Anterior cingulate cortex (tissue), 58 donors: ENCODE measurements around the gene SUPT5H.
A peak's percentile ranks its signal among the peaks of the same experiment; 100 is the strongest.
"Not testable (repeated sequence)": the region's sequence is repeated elsewhere in the genome, so short reads cannot be mapped to it uniquely, and the experiment has no call there.

Experiments used
- DNase-seq, 58 donors: peaks; one replicate each; lab custom pipeline; 2025; lab: John Stamatoyannopoulos, UW

Gene SUPT5H

DNA sequence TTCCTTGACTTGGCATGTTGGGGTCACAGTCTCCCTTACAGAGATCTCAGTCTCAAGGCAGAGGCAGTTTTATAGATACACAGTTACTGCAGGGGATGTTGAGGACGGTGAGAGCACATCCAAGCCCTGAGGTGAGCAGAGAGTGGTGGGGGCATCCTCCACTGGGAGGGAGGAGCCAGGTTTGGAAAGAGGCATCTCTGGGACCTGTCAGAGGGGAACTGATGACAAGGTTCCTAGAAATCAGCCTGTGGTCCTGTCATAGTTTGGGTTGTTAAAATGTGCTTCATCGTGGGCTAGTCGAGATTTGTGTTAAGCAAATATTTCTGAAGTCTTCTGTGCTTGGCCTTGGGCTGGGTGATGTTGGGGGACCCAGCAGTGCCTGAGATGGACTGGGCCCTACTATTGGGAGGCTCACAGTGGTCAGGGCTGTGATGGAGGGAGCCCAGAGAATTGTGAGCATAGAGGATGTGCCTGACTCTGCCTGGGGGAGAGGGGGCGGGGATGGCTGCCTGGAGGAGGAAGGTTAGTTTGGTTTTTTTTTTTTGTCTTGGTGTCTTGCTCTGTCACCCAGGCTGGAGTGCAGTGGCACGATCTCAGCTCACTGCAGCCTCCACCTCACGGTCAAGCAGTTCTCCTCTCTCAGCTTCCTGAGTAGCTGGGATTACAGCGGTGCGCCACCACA, 3.9 kb downstream of the SUPT5H start:
- no peak for DNase-seq

DNA sequence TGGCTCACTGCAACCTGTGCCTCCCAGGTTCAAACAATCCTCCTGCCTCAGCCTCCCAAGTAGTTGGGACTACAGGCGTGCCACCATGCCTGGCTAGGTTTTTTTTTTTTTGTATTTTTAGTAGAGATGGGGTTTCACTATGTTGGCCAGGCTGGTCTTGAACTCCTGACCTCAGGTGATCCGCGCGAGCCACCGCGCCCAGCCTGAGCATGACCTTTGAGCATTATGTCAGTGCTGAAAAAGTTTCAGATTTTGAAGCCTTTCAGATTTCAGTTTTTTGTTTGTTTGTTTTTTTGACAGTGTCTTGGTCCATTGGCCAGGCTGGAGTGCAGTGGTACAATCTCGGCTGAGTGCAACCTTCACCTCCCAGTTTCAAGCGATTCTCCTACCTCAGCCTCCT, 5.9 kb downstream of the SUPT5H start:
- not testable (repeated sequence) for DNase-seq

DNA sequence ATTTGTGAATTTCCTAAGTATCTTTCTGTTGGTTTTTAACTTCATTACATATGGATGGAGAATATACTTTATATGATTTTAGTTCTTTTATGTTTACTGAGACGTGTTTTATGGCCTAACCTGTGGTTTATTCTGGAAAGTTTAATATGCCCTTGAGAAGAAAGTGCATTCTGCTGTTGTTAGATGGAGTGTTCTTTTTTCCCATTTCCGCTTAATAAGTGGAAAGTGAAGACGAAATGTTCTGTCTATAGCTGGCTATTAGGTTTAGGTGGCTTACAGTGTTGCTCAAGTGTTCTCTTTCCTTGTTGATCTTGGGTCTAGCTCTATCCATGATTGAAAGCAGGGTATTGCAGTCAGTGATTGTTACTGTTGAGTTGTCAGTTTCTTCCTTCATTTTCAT, 18.0 kb downstream of the SUPT5H start:
- no peak for DNase-seq

DNA sequence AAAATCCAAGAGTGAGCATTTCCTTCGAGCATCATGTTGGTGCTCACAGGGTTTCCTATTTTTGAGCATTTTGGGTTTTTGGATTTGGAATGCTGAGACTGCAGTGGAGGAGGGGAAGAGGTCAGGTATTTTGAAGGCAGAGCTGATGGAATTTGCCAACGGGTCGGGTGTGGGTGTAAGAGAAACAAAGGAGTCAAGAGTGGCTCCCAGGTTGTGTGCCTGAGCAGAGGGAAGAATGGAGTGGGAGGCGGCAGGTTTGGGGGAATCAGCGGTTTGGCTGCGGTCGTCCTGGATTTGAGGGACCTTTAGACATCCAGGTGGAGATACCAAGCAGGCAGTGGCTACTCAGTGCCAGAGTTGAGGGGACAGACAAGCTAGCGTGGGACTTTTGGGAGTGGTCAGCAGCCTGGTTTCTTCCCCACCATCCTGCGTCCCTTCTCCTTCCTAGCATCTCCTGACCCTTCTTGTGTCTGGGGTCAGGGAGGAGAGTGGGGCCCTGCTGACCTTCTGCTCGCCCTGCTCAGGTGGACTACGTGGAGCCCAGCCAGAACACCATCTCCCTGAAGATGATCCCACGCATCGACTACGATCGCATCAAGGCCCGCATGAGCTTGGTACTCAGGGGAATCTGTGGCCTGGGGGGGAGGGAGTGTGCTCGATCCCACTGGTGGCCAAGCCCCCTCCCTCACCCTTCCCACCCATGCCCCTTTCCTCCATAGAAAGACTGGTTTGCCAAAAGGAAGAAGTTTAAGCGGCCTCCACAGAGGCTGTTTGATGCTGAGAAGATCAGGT, 20.8 kb downstream of the SUPT5H start:
- no peak for DNase-seq

DNA sequence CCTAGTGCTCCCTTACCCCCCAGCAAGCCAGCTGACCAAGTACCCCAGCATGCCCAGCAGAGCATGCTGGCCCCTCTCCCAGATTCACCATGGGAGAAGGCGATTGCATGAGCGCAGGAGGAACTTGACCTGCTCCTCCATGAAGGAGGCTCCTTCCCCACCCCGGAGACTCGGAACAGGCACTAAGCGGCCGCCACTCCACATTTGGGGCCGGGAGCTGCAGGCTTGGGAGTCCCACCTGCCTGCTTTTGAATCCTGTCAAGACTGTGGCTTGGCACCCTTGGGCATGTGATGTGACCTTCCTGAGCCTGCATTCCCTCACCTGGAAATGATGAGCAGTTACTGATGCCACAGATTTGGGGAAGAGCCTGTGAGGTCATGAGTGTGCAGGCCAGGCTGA, 22.6 kb downstream of the SUPT5H start:
- DNase-seq: no peak

DNA sequence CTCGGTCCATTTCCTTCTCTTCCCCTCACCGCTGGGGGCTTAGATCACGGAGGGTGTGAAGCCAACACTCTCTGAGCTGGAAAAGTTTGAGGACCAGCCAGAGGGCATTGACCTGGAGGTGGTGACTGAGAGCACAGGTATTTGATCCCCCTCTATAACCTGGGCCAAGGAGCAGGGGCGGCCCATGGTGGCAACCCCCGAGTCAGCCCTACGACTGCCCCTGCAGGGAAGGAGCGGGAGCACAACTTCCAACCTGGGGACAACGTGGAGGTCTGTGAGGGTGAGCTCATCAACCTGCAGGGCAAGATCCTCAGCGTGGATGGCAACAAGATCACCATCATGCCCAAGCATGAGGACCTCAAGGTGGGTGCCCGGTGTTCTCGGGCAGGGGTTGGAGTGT, 23.7 kb downstream of the SUPT5H start:
- DNase-seq: no peak

DNA sequence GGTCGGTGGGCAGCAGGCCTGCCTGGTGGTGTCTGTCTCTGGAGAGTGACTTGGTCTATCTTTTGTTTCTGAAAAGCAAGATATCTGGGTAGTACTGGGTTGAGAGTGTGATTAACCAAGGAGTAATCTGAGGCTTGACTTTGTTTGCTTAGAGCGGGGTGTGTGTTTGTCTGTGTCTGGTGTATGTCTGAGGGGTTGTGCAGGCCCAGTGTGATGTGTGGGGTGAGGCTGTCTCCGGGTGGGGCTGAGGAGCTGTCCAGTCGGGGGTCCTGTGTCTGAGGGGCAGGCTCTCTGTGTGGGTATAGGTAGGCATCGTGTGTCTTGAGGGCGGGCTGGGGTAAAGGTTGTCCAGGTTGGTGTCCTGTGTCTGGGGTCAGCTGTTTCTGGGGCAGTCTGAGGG, 24.2 kb downstream of the SUPT5H start:
- DNase-seq: no peak

DNA sequence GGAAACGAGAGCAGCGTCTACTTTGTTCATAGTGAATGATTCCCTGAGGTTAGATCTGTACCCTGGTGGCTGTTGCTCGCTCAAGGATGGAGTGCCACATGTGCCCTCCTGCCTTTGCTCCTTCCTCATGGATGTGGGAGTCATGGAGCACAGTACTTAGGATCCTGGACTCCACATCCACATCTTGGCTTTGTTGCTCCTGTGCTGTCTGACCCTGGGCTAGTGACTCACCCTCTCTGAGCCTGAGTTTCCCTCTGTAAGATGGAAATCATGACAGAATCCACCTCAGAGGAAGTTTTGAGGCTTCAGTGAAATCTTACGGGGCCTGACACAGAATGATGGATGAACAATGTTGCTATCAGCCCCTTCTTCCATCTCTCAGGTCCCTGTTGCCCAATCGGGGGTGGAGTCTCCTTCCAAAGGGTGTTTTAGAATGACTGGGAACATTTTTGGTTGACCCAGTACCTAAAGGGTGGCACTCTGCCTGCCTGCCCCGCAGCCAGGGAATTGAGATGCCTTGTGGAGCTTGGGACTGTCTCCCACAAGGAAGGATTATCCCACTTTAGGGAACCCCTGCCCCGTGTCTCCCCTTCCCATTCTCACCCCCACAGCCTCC, 25.4 kb downstream of the SUPT5H start:
- DNase-seq: no peak

DNA sequence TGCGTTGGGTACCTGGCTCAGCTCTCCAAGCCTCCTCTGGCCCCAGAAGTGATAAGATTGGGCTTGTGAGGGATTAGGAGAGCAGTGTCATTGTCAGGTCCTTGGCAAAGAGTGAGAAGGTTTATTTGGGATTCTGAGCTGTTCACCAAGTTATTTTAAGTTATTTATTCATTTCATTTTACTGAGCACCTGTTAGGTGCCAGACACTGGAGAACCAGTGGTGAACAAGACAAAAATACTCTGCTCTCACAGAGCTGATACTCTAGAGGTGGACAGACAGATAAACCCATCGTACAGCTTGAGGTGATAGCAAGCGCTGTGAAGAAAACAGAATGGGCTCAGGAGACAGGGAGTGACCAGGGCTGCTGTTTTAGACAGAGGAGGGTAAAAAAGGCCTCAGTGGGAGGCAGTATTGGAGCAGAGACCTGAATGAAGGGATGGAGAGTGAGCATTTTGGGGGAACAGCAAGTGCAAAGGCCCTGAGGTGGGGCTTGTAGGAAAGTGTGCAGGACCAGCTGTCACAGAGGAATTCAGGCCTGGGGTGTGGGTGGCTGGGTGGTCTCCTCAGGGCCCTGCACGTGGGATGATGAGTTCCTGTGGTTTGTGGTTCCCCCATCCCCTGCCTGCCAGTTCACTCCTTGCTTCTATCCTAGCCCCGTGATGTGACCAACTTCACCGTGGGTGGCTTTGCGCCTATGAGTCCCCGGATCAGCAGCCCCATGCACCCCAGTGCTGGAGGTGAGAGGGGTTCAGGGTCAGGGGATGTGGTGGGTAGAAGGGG, 26.6 kb downstream of the SUPT5H start:
- no peak for DNase-seq

DNA sequence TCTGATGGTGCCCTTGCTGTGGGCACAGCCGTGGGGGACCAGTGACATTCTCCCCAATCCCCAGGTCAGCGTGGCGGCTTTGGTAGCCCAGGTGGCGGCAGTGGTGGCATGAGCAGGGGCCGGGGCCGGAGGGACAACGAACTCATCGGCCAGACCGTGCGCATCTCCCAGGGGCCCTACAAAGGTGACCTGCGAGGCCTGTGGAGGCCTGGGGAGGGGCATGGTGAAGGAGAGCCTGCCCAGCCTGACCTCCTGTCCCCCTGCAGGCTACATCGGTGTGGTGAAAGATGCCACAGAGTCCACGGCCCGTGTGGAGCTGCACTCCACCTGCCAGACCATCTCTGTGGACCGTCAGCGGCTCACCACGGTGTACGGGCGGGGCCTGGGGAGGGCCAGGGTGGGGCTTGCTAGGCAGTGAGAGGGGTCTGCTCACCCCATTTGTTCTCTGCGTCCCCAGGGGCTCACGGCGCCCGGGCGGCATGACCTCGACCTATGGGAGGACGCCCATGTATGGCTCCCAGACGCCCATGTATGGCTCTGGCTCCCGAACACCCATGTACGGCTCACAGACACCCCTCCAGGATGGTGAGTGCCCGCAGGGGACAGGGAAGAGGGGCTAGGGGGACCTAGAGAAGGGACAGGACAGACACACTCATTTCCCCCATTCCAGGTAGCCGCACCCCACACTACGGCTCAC, 27.5 kb downstream of the SUPT5H start:
- no peak for DNase-seq

DNA sequence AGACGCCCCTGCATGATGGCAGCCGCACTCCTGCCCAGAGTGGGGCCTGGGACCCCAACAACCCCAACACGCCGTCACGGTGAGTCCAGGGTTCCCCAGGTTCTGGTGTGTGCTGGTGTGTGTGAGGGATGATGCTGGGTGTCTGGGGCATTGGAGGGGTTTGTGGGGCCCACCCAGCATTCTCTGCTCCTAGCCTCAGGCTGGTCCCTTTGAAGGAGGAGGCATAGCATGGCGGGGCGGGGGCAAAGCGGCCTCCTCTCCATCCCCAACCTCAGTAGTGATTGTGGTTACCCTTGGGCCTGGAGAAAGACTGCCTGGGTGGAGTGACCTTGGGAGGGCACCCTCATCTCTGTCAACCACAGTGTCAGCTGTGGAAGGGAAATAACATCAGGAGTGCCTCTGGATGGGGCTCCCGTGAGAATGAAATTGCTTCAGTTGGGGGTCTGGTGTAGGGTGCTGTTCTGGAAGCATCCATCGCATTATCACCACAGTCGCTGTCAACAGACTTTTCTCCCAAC, 28.1 kb downstream of the SUPT5H start:
- no peak for DNase-seq

DNA sequence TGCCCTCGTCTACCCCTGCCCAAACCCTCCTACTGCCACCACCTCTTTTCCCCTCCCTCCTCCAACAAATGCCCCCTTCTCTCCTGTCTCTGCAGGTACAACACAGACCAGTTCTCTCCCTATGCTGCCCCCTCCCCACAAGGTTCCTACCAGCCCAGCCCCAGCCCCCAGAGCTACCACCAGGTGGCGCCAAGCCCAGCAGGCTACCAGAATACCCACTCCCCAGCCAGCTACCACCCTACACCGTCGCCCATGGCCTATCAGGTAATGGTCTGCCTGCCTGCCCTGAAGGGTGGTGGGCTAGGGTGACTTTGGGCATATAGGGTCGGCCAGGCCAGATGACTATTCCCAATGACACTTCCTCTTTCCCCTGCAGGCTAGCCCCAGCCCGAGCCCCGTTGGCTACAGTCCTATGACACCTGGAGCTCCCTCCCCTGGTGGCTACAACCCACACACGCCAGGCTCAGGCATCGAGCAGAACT, 28.8 kb downstream of the SUPT5H start:
- peak in 33 of 58 donors; percentile 3 to 63 (median 14) for DNase-seq

DNA sequence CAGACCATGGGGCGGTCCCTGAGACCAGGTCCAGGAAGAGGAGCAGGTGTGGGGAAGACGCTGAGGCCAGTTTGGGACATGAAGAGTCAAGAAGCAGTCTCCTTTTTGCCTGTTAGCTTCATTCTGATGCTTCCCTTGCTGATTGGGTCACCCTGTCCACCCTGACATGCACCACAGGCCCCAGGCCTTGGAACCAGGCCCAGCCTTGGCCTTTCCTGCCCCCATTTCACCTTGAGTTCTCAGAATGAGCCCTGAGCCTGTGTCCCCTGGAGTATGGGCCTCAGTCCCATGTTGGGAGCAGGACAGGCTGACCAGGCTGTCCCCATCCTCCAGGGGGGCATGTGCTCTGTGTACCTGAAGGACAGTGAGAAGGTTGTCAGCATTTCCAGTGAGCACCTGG, 30.4 kb downstream of the SUPT5H start:
- DNase-seq: no peak

DNA sequence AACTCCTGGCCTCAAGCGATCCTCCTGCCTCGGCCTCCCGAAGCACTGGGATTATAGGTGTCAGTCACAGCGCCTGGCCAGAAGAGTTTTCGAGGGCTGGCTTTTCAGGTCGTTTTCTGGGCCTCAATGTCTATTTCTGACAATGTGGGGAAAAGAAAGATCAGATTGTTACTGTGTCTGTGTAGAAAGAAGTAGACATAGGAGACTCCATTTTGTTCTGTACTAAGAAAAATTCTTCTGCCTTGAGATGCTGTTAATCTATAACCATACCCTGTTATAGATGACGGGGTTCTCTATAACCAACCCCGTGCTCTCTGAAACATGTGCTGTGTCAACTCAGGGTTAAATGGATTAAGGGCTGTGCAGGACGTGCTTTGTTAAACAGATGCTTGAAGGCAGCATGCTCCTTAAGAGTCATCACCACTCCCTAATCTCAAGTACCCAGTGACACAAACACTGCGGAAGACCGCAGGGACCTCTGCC, 34.0 kb downstream of the SUPT5H start:
- DNase-seq: not testable (repeated sequence)

DNA sequence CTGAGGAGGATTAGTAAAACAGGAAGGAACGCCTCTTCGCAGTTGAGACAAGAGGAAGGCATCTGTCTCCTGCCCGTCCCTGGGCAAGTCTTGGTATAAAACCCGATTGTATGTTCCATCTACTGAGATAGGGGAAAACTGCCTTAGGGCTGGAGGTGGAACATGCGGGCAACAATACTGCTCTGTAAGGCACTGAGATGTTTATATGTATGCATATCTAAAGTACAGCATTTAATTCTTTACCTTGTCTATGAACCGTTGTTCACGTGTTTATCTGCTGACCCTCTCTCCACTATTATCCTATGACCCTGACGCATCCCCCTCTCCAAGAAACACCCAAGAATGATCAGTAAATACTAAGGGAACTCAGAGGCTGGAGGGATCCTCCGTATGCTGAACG, 34.5 kb downstream of the SUPT5H start:
- DNase-seq: peak in 1 of 58 donors; percentile 6

DNA sequence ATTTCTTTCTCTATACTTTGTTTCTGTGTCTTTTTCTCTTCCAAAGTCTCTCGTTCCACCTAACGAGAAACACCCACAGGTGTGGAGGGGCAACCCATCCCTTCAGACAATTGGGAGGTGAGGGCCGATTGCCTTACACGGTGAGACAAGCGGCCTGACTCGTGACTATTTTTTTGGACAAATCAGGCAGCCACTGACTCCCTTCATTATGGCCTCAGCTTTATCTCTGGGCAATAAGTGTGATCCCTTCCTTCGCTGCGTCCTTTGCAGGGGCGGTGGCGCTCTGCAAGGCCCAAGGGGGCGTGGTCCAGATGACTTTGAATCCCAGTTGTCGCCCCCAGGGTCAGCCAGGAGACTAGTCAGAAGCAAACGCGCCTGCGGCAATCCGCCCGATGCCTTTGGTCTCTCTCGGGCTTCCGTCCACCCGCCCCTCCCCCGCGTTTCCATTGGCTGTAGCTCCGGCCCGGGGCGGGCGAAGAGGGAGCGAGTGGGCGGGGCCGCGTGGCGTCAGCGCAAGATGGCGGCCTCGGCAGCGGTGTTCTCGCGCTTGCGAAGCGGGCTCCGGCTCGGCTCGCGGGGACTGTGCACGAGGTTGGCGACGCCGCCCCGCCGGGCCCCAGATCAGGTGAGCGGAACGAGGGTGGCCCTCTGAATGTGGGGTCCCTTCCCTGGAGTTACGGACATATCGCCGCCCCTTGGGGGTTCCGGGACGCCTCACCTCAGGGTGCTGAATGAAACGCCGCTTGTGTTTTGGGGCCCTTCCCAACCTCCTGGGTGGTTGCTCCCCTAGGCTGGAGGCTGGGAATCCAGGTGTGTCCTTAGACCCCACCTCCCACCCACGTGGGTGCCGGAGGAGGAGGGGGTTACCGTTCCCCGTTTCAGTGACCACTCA, 35.2 kb downstream of the SUPT5H start, which contains the start of gene TIMM50:
TSS of gene TIMM50 (plus strand) at position 502 of the 892 bp plus-strand sequence. CDS start at position 518, 16 bp downstream.
- peak; percentile 51 to 97 (median 92) for DNase-seq

DNA sequence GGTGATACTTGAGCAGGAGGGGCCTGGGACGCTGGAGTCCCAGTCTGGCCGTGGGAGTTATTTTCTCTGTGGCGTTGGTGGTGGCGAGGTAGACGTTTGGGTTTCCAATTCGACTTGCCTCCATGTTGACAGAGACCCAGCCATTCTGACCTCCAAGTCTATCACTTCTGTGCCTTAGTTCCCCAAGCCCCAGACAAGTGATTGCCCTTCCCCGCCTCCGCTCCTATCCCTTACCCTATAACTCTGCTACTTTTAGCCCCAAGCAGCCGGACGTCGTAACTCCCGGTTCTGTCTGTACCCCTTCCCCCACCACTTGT, 35.8 kb downstream of the SUPT5H start:
- DNase-seq: no peak

DNA sequence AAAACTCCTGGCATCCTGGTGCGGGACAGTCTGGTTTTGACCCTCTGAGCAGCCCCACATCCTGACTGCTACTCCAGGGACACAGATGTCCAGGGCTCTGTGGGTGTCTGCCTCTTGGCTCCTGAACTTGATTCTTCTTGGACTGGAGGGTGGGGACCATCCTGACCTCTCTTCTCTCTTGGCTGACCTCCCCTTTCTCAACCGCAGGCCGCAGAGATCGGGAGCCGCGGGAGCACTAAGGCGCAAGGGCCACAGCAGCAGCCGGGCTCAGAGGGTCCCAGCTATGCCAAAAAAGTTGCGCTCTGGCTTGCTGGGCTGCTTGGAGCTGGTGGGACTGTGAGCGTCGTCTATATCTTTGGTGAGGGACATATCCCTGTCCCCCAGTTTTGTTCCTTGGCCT, 36.3 kb downstream of the SUPT5H start:
- no peak for DNase-seq

DNA sequence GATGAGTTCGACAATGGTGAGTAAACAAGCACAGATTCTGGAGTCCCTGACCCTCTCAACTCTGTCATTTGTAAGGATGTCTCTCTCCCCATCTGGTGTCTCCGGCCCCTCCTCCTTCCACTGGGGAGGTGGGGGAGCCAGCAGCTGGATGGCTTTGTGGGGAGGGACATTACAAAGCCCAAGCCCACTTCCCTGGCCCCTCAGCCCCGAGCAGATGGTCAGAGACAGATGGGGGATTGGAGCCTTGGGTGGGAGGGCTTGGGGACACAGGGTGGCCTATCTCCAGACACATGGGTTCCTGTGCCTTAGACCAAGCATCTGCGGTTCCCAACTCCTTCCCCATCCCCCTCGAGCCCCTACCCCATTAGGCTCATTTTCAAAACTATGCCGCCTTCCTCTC, 37.8 kb downstream of the SUPT5H start:
- DNase-seq: no peak
